ENCODE results near the gene GFPT2. TPM values are rescaled to one million over a fixed set of nuclear protein-coding genes. Genes with fewer than 3 reads are reported as not detected.

Gene GFPT2
- total and polyA plus RNA-seq, 9 of the 15 experiments (the other 6 are each of a cell fraction or from before 2014, with no cell fraction given), result 0.07 to 0.14 (median 0.08) TPM; not detected in 6

DNA sequence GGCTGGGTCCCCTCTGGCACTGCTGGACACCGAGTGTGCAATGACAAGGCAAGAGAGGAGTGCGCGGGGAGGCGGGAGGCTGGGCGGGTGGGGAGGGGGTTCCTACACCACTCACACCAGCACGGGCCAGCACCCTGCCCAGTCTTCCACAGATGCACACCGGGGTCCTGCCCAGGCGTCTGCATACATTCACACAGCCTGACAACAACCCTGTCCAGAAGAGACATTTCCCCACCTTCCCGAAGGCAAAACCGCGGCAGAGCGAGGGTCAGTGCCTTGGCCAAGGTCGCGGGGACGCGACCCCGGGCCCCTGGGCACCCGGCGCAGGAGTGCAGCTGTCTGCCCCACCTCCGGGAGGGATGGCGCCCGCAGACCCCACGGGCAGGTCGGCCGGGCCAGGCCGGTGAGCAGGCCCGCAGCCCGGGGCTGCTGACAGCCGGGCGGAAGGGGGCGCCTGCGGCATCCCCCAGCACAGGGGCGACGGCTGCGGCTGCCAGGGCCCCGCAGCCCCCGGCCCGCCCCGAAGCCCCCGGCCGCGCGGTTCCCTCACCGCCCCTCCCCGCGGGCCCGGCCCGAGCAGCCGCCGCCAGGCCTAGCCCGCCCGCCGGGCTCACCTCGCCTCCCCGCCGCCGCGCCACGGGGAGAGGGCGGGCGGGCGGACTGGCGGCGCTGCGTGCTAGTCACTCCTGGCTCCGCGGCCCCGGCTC, 61.7 kb downstream of the GFPT2 start (continued):
- no peak for TF ChIP-seq BRF1 (IDR thresholded peaks at IDR 0.05; ENCODE audit: borderline replicate concordance, extremely low read depth, insufficient read length)
- TF ChIP-seq POLR2B (IDR thresholded peaks at IDR 0.05; ENCODE audit: low read depth, partially characterized antibody), result no peak
- no peak for TF ChIP-seq HNRNPUL1 (IDR thresholded peaks at IDR 0.05; ENCODE audit: low read length)
- no peak for TF ChIP-seq CTBP1 (IDR thresholded peaks at IDR 0.05; ENCODE audit: borderline replicate concordance)
- TF ChIP-seq, protein P1, sequence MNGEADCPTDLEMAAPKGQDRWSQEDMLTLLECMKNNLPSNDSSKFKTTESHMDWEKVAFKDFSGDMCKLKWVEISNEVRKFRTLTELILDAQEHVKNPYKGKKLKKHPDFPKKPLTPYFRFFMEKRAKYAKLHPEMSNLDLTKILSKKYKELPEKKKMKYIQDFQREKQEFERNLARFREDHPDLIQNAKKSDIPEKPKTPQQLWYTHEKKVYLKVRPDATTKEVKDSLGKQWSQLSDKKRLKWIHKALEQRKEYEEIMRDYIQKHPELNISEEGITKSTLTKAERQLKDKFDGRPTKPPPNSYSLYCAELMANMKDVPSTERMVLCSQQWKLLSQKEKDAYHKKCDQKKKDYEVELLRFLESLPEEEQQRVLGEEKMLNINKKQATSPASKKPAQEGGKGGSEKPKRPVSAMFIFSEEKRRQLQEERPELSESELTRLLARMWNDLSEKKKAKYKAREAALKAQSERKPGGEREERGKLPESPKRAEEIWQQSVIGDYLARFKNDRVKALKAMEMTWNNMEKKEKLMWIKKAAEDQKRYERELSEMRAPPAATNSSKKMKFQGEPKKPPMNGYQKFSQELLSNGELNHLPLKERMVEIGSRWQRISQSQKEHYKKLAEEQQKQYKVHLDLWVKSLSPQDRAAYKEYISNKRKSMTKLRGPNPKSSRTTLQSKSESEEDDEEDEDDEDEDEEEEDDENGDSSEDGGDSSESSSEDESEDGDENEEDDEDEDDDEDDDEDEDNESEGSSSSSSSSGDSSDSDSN (IDR thresholded peaks at IDR 0.05; ENCODE audit: borderline replicate concordance in 1 of 2, low read depth in 2 of 2, low read length in 2 of 2), result 0 out of 4 replicates have a peak, but pooled peaks of 1 of the 2 experiments have one; percentile 44
- TF ChIP-seq SIN3A (IDR thresholded peaks at IDR 0.05; ENCODE audit: borderline replicate concordance in 2 of 2, control insufficient read depth in 1 of 2, low read depth in 2 of 2, low read length in 2 of 2), result peak in 1 of 2 experiments; percentile 37; a peak in 1 of 4 replicates
- no peak for TF ChIP-seq ZNF408 (CRISPR knock-in tag; IDR thresholded peaks at IDR 0.05; ENCODE audit: low read depth)
- no peak for TF ChIP-seq TCFL5 (CRISPR knock-in tag; conservative IDR thresholded peaks at IDR 0.05)
- TF ChIP-seq PHF8 (IDR thresholded peaks at IDR 0.05; ENCODE audit: borderline replicate concordance, low read length), result peak; percentile 43; the same call in 1 of the 2 replicates
- no peak for TF ChIP-seq HDAC6 (IDR thresholded peaks at IDR 0.05; ENCODE audit: low read depth, low read length)
- no peak for TF ChIP-seq ZNF695 (CRISPR knock-in tag; IDR thresholded peaks at IDR 0.05)
- no peak for TF ChIP-seq BHLHE40 (IDR thresholded peaks at IDR 0.05; ENCODE audit: low read length)
- no peak for TF ChIP-seq SLC30A9 (CRISPR knock-in tag; IDR thresholded peaks at IDR 0.05)
- TF ChIP-seq, protein P2, sequence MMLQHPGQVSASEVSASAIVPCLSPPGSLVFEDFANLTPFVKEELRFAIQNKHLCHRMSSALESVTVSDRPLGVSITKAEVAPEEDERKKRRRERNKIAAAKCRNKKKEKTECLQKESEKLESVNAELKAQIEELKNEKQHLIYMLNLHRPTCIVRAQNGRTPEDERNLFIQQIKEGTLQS (IDR thresholded peaks at IDR 0.05), result no peak
- TF ChIP-seq, protein P2 (CRISPR knock-in tag; conservative IDR thresholded peaks at IDR 0.05), result no peak
- no peak for TF ChIP-seq SIRT6 (IDR thresholded peaks at IDR 0.05; ENCODE audit: low read depth, low read length)
- TF ChIP-seq RB1 (IDR thresholded peaks at IDR 0.05; ENCODE audit: low read depth), result peak; percentile 10; the same call in 1 of the 2 replicates
- TF ChIP-seq FOSL1 (tag; conservative IDR thresholded peaks at IDR 0.05), result no peak
- no peak for TF ChIP-seq ZNF766 (CRISPR knock-in tag; conservative IDR thresholded peaks at IDR 0.05)
- TF ChIP-seq CHD1 (IDR thresholded peaks at IDR 0.05; ENCODE audit: low read length), result peak; percentile 51
- no peak for TF ChIP-seq NR3C1 (CRISPR knock-in tag; IDR thresholded peaks at IDR 0.05)
- peak in 1 of 3 experiments; percentile 34 for TF ChIP-seq YY1 (IDR thresholded peaks at IDR 0.05; ENCODE audit: borderline replicate concordance in 1 of 3, control insufficient read depth in 1 of 3, extremely low read depth in 1 of 3, insufficient read depth in 3 of 3, insufficient read length in 1 of 3, insufficient replicate concordance in 2 of 3, low read depth in 1 of 3, low read length in 2 of 3)
- TF ChIP-seq ZNF3 (CRISPR knock-in tag; IDR thresholded peaks at IDR 0.05), result no peak
- TF ChIP-seq, protein P3, sequence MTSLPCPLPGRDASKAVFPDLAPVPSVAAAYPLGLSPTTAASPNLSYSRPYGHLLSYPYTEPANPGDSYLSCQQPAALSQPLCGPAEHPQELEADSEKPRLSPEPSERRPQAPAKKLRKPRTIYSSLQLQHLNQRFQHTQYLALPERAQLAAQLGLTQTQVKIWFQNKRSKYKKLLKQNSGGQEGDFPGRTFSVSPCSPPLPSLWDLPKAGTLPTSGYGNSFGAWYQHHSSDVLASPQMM (CRISPR knock-in tag; IDR thresholded peaks at IDR 0.05), result no peak
- no peak for TF ChIP-seq ETV5 (CRISPR knock-in tag; IDR thresholded peaks at IDR 0.05; ENCODE audit: low read depth)

All from K562 (cell line).